Memory B cell (primary cell): Measurements from ENCODE around the gene AQP2.

ENCODE experiments used
- ATAC-seq: fragments of 150-1000 bp; cut with Tn5 transposase; 2 replicates; pipeline ENCODE4 v1.10.0; 2021; ENCODE audit warnings: low read depth, mild to moderate bottlenecking, moderate library complexity
- DNase-seq, 2 donors: peaks; one replicate each; pipeline ENCODE4 v3.0.0; 2022; ENCODE audit warnings: low spot score in 2 of 2
- H3K27ac Mint-ChIP-seq: one replicate; pipeline ENCODE4 v1.8.0; 2022; ENCODE audit warnings: mild to moderate bottlenecking, moderate library complexity, mixed read lengths
- H3K27me3 Mint-ChIP-seq: one replicate; pipeline ENCODE4 v1.8.0; 2022; ENCODE audit warnings: mixed read lengths
- H3K36me3 Mint-ChIP-seq: one replicate; pipeline ENCODE4 v1.8.0; 2022; ENCODE audit warnings: mild to moderate bottlenecking, mixed read lengths
- H3K4me1 Mint-ChIP-seq: one replicate; pipeline ENCODE4 v1.8.0; 2022; ENCODE audit warnings: mixed read lengths
- H3K4me3 Mint-ChIP-seq: one replicate; pipeline ENCODE4 v1.8.0; 2022; ENCODE audit warnings: mild to moderate bottlenecking, moderate library complexity, mixed read lengths
- H3K9me3 Mint-ChIP-seq: one replicate; pipeline ENCODE4 v1.8.0; 2022; ENCODE audit warnings: mixed read lengths

The AQP2 gene

DNA sequence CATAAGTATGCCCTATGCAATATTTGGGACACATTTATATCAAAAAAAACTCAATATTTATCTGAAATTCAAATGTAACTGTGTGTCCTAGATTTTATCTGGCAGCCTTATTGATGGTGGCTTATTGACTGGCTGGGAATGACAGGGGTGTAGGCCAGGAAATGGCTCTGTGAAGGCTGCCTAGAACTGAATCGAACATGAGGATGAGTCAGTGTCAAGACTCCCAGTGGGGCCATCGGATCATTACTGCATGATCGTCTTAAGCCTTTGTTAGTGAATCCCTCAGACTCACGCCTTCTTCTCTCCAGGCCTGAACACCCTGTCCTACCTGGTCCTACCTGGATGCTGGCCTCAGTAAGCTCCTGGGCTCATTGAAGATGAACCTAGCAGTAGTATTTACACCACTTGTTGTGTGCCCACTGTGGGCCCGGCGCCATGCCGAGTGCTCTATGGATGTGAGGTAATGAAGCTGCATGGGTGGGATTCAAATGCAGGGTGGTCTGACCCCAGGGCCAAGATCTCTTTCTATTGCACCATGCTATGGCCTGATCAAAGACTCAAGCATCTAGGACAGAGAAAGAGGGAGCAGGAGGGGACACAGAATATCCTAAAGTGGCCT, 25.8 kb upstream of the AQP2 start:
- H3K4me1 Mint-ChIP-seq: no peaks in the 10 kb centered on the region
- ATAC-seq (no peak), DNase-seq (no peak)
- H3K27ac Mint-ChIP-seq: no peak overlapping the region
- no peaks in the 10 kb centered on the region for H3K9me3 Mint-ChIP-seq
- no peak overlapping the region for H3K4me3 Mint-ChIP-seq
- no peaks in the 10 kb centered on the region for H3K36me3 Mint-ChIP-seq
- H3K27me3 Mint-ChIP-seq: peaks cover 3% of the 10 kb centered on the region

DNA sequence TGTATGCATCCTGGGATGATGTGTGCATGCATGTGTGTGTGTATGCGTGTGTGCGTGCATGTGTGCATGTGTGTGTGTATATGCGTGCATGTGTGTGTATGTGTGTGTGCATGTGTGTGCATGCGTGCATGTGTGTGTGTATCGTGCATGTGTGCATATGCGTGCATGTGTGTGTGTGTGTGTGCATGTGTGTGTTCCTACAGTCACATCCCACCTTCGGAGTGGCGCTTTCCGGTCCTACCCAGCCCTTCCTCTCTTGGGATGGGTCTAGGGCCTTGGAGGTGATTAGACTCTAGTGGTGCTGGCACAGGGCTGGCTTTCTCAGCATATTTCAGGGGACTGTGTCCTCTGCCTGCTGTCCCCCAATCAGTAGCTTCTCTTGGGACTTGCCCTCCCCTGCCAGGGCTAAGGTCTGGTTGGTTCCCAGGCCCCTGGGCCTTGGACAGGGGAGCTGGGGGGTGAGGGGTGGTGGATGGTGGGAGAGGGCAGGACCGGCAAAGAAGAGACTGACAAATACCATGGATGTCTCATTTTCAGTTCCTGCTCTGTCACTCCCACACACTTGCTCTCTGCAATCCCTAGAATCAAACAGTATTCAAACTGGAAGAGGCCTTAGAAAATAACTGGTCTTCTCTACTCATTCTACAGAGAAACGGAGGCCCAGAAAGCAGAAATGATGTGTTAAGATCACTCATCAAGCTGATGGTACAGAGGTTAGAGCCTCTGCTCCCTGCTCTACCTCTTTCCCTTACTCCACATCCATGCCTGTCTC, 24.9 kb upstream of the AQP2 start:
- Mint-ChIP-seq H3K4me1 (no peaks in the 10 kb centered on the region), H3K27me3 (peaks cover 5% of the 10 kb centered on the region)
- DNase-seq: no peak

DNA sequence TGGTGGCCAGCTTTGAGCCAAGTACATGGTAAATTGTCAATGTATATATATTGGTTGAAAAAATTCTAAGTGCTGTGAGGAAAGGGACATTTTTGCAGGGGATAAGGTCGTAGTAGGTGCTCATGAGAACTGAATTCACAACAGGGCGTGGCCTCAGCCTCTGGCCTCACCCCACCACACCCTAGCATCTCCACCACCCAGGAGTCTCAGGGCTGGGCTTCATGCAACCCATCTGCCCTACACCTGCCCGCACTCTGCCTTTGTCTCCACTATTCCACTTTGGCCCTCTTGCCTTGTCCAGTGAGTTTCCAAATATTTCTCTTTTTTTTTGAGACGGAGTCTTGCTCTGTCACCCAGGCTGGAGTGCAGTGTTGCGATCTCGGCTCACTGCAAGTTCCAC, 22.1 kb upstream of the AQP2 start:
- no peak for DNase-seq
- H3K4me1 Mint-ChIP-seq: no peaks in the 10 kb centered on the region

More for the DNA sequence above, 24.9 kb upstream of the AQP2 start:
- H3K27ac Mint-ChIP-seq: no peak overlapping the region
- H3K4me3 Mint-ChIP-seq: no peak overlapping the region
- no peaks in the 10 kb centered on the region for H3K9me3 Mint-ChIP-seq
- no peaks in the 10 kb centered on the region for H3K36me3 Mint-ChIP-seq
- no peak for ATAC-seq

DNA sequence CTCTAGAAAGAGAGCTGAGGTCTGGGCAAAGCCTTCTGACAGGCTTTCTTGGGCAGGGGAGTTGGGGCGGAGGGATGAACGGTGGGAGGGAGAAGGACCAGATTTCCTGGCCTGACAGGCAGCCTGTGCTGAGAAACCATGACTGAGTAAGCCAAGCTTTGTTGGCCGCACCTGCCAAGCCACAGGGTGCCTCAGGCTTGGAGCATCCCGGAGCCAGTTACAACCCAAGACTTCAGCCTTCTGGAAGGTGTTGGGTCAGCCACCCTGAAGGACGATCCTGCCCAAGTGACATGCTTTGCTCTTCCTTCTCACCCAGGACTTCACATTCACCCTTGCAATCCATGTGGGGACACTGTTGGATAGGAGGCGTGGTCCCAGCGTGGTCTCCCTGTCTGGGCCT, 21.0 kb upstream of the AQP2 start:
- Mint-ChIP-seq H3K27me3 (peaks cover 6% of the 10 kb centered on the region), H3K36me3 (no peaks in the 10 kb centered on the region), H3K4me3 (no peak overlapping the region), H3K4me1 (no peaks in the 10 kb centered on the region), H3K27ac (no peak overlapping the region), H3K9me3 (no peaks in the 10 kb centered on the region)
- ATAC-seq (no peak), DNase-seq (no peak)

More for the DNA sequence above, 22.1 kb upstream of the AQP2 start:
- Mint-ChIP-seq H3K36me3 (no peaks in the 10 kb centered on the region), H3K9me3 (no peaks in the 10 kb centered on the region), H3K27ac (no peak overlapping the region), H3K4me3 (no peak overlapping the region), H3K27me3 (peaks cover 5% of the 10 kb centered on the region)
- no peak for ATAC-seq

DNA sequence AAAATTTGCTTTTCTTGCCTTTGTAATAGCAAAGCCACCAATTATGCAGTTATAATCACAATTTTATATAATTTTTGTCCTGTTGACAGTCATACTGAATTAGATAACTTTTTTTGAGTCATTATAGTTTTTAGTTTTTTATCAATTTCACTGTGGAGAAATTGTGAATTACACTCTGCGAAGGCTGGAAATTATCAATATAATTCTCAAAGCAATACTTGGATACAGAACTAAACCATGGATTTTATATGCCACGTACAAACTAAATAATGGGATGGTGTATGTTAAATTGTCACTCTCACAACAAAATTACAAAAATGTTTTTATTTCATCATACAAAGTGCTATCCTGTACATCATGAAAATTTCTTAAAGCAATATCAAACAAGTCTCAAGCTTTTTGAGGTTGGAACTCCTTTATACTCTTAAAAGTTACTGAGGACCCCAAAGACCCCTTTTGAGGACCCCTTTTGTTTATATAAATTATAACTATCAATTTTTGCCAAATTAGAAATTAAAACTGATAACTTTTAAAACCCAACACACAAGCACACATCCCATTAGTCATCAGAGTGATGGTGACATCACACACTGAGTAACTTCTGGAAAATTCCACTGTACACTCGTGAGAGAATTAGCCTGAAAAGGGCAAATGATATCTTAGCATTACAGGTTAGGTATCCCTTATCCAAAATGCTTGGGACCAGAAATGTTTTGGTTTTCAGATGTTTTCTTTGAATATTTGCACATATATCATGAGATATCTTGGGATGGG, 19.8 kb upstream of the AQP2 start:
- no peak for ATAC-seq
- no peak for DNase-seq
- H3K27me3 Mint-ChIP-seq: peaks cover 7% of the 10 kb centered on the region
- no peaks in the 10 kb centered on the region for H3K36me3 Mint-ChIP-seq
- H3K27ac Mint-ChIP-seq: no peak overlapping the region
- H3K4me1 Mint-ChIP-seq: no peaks in the 10 kb centered on the region
- no peaks in the 10 kb centered on the region for H3K9me3 Mint-ChIP-seq
- H3K4me3 Mint-ChIP-seq: no peak overlapping the region

DNA sequence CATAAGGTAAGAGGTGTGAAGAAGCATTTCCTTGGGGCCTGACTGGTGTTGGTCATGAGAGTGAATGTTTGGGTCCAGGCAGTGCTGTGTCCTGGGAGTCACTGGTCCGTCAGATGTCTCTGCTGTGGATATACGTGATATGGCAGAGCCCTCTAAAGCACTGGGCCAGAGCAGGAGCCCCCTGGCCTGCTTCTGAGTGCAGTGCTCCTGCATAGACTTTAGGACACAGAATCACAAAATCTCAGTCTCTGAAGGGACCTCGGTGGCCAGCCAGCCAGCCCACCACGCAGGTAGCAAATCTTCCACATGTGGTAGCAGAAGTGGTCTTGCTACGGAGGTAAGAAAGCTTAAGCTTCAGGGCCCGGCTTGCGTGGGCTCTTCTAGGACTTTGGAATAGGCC, 18.5 kb upstream of the AQP2 start:
- H3K4me1 Mint-ChIP-seq: no peaks in the 10 kb centered on the region
- no peak overlapping the region for H3K4me3 Mint-ChIP-seq
- no peaks in the 10 kb centered on the region for H3K9me3 Mint-ChIP-seq
- no peak for DNase-seq
- no peak for ATAC-seq
- peaks cover 7% of the 10 kb centered on the region for H3K27me3 Mint-ChIP-seq
- no peak overlapping the region for H3K27ac Mint-ChIP-seq
- H3K36me3 Mint-ChIP-seq: no peaks in the 10 kb centered on the region

DNA sequence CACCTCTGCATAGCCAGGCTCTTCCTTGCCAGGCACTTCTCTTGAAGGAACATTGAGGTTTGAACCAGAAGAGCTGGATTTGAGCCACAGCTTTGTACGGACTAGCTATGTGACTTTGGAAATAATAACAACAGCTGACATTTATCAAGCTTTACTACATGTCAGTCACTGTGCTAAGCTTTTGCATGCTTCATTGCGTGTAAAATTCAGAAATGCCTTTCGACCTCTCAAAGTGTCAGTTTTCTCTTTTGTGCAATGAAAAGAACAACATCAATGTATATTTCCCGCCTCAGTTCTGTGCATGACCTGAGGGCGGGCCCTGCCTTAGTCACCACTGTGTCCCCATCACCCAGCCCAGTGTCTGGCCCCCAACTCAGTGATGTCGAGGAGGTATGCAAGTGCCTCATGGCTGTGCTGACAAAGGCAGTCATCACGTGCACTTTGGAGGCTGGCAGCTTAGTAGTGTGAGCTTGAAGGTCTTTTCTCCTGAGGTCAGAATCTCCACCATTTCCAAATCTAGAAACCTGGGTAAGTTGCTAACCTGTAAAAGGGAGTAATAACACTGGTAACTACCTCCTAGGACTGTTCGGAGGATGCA, 17.9 kb upstream of the AQP2 start:
- Mint-ChIP-seq H3K27me3 (peaks cover 7% of the 10 kb centered on the region), H3K27ac (no peak overlapping the region), H3K4me3 (no peak overlapping the region), H3K9me3 (no peaks in the 10 kb centered on the region), H3K4me1 (no peaks in the 10 kb centered on the region), H3K36me3 (no peaks in the 10 kb centered on the region)
- DNase-seq (no peak), ATAC-seq (no peak)

DNA sequence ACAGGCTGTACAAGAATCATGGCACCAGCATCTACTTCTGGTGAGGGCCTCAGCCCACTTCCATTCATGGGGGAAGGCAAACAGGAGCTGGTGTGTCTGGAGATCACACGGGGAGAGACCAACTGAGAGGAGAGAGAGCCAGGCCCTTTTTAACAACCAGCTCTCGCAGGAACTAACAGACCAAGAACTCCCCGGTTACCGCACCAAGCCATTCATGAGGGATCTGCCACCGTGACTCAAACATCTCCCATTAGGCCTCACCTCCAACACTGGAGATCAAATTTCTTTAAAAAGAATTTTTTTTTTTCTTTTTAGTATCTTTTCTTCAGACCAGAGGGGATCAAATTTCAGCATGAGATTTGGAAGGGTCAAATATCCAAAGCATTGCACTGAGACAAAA, 16.7 kb upstream of the AQP2 start:
- DNase-seq: no peak
- no peak for ATAC-seq
- H3K36me3 Mint-ChIP-seq: no peaks in the 10 kb centered on the region
- no peaks in the 10 kb centered on the region for H3K4me1 Mint-ChIP-seq
- no peaks in the 10 kb centered on the region for H3K9me3 Mint-ChIP-seq
- H3K4me3 Mint-ChIP-seq: no peak overlapping the region
- peaks cover 9% of the 10 kb centered on the region for H3K27me3 Mint-ChIP-seq
- no peak overlapping the region for H3K27ac Mint-ChIP-seq

DNA sequence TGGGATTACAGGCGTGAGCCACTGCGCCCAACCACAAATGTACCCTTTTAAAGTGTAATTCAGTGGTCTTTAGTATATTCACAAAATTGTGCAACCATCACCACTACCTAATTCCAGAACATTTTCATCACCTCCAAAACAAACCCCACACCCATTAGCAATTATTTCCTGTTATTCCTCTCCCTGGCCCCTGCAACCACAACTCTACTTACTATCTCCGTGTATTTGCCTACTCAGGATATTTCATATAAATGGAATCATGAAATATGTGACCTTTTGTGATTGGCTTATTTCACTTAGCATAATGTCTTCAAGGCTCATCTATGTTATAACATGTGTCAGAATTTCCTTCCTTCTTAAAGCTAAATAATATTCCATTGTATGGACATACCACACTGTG, 16.0 kb upstream of the AQP2 start:
- Mint-ChIP-seq H3K36me3 (no peaks in the 10 kb centered on the region), H3K27me3 (peaks cover 6% of the 10 kb centered on the region), H3K4me1 (no peaks in the 10 kb centered on the region), H3K4me3 (no peak overlapping the region), H3K9me3 (no peaks in the 10 kb centered on the region), H3K27ac (no peak overlapping the region)
- no peak for ATAC-seq
- no peak for DNase-seq

DNA sequence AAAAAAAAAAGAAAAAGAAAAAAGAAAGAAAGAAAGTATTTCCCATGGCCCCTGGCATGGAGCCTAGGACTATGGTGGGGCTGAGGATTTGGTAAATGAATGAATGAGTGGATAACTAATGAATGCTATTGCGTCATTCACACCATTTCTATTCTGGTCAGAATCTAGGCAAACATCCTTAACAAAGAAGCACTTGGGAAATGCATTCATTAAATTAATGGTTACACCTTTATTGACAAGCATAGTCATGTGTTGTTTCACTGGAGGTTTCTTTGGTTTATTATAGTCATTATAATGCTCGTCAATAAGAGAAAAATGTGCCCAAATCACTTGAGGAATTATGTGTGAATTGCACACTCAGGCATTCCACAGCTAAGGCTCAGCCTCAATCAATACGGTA, 13.6 kb upstream of the AQP2 start:
- no peaks in the 10 kb centered on the region for H3K36me3 Mint-ChIP-seq
- DNase-seq (no peak), ATAC-seq (no peak)
- no peaks in the 10 kb centered on the region for H3K9me3 Mint-ChIP-seq
- H3K27me3 Mint-ChIP-seq: peaks cover 4% of the 10 kb centered on the region
- no peak overlapping the region for H3K27ac Mint-ChIP-seq
- H3K4me1 Mint-ChIP-seq: peaks cover 4% of the 10 kb centered on the region
- H3K4me3 Mint-ChIP-seq: no peak overlapping the region

DNA sequence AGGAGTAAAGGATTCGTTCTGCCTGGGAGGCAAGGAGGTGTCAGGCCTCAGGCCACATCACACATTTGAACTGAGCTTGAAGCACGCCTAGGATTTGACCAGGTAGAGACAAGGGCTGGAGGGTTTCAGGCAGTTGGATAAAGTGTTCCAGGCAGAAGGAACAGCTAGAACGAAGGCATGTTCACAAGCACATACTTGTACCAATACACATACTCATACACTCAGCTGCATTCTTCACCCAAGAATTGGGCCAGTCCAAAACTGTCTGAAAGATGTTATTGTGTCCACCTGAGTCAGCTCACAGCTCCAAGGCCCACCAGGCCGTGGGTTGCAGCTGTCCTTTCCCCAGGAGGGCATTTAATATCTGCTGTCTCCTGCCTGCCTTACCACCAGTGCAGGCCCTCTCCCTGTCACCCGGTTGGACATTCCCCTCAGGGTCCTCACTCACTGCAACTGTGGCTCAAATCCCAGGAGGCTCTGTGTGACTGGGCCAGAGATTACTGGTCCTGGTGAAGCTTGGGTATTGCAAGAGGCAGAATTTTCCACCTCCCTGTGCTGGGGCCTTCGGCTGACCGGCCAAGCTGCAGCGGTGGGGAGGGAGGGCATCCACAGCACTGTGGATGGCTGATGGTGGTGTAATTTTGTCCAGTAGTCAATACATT, 12.8 kb upstream of the AQP2 start:
- no peak overlapping the region for H3K27ac Mint-ChIP-seq
- H3K36me3 Mint-ChIP-seq: no peaks in the 10 kb centered on the region
- peaks cover 7% of the 10 kb centered on the region for H3K27me3 Mint-ChIP-seq
- no peak overlapping the region for H3K4me3 Mint-ChIP-seq
- peaks cover 8% of the 10 kb centered on the region for H3K4me1 Mint-ChIP-seq
- ATAC-seq: no peak
- no peaks in the 10 kb centered on the region for H3K9me3 Mint-ChIP-seq
- no peak for DNase-seq

DNA sequence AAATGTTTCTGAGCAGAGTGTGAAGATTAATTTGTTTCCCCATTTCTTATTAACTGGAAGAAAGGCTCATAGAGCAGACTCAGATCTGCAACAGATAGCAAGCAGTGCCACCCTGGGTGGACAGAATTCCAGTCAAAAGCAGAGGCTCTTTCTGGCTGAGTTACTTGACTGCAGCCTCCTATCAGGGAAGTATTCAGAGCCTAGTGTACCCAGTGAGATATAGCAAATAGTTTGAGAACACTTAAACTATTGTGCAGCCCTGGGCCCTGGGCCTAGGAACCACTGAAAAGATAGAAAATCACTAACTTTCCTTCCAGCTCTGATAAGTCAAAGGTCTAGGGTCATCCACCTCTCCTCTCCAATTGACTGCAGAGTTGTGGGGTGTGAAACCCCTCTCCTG, 11.2 kb upstream of the AQP2 start:
- H3K4me1 Mint-ChIP-seq: peaks cover 8% of the 10 kb centered on the region
- ATAC-seq: no peak
- peaks cover 7% of the 10 kb centered on the region for H3K27me3 Mint-ChIP-seq
- no peak overlapping the region for H3K4me3 Mint-ChIP-seq
- H3K9me3 Mint-ChIP-seq: no peaks in the 10 kb centered on the region
- DNase-seq: no peak
- H3K27ac Mint-ChIP-seq: no peak overlapping the region
- no peaks in the 10 kb centered on the region for H3K36me3 Mint-ChIP-seq

DNA sequence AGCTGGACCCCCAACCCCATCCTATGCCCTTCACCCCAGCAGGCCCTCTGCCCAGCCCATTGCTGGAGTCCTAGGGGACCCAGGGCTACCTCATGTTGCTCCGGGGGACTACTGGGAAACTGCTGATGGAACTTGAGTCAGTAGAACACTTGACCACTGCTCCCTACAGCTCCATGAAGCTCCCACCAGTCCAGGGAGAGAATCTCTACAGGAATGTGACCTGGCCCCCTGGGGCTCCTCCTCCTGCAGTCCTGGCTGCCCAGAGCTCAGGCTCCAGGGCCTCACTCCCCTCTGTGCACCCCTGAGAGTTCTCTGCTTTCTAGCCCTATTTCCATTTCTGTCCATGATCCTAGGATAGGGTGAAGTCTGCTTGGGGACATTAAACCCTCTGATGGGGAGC, 10.8 kb upstream of the AQP2 start:
- ATAC-seq (no peak), DNase-seq (no peak)
- H3K9me3 Mint-ChIP-seq: no peaks in the 10 kb centered on the region
- no peak overlapping the region for H3K27ac Mint-ChIP-seq
- peaks cover 5% of the 10 kb centered on the region for H3K27me3 Mint-ChIP-seq
- no peak overlapping the region for H3K4me3 Mint-ChIP-seq
- H3K4me1 Mint-ChIP-seq: peaks cover 8% of the 10 kb centered on the region
- H3K36me3 Mint-ChIP-seq: no peaks in the 10 kb centered on the region
